ENCODE measurements around the gene NUP85.

GRCh38 chr17:75228305-75228704, 22.8 kb downstream of the NUP85 start:
- TF ChIP-seq POLR2AphosphoS5 (IDR thresholded peaks at IDR 0.05; ENCODE audit: low read depth, low read length) (no peak), CTCF (IDR thresholded peaks at IDR 0.05) (no peak), REST (IDR thresholded peaks at IDR 0.05; ENCODE audit: insufficient read depth in 1 of 2, low read depth in 2 of 2, low read length in 1 of 2) (no peak), SIN3A (IDR thresholded peaks at IDR 0.05; ENCODE audit: borderline replicate concordance, insufficient read depth, low read depth, low read length) (no peak), TCF7L2 (IDR thresholded peaks at IDR 0.05; ENCODE audit: low read depth, low read length) (no peak)
